Measurements from ENCODE around the gene GPER1. TPM values are rescaled to one million over a fixed set of nuclear protein-coding genes. Genes with fewer than 3 reads are reported as not detected.

The GPER1 gene
- total RNA-seq, 4 donors from 2014 or later, result 1.1 to 4.5 (median 3.1) TPM

DNA sequence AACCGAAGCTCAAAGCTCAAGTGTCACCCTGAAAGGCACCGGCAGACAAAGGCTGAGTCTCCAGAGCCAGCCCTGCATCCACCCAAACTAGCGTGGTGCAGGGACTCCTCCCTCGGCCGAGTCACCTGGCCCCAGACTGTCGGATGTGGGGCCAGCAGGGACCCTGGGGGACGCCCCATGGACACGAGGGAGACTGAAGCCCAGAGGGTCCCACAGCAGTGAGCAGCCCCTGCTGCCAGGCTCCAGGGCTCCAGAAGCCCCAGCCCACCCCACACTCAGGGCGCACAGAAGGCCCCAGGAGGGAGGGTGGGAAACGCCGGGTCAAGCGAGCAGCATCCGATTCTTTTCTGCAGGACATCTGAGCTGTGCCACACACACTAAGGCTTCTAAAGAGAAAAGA is 23.3 kb upstream of the GPER1 start:
- WGBS, 2 donors, result 75 to 84% methylated on average over 13 of the region's 13 CpGs
- TF ChIP-seq, protein P1, sequence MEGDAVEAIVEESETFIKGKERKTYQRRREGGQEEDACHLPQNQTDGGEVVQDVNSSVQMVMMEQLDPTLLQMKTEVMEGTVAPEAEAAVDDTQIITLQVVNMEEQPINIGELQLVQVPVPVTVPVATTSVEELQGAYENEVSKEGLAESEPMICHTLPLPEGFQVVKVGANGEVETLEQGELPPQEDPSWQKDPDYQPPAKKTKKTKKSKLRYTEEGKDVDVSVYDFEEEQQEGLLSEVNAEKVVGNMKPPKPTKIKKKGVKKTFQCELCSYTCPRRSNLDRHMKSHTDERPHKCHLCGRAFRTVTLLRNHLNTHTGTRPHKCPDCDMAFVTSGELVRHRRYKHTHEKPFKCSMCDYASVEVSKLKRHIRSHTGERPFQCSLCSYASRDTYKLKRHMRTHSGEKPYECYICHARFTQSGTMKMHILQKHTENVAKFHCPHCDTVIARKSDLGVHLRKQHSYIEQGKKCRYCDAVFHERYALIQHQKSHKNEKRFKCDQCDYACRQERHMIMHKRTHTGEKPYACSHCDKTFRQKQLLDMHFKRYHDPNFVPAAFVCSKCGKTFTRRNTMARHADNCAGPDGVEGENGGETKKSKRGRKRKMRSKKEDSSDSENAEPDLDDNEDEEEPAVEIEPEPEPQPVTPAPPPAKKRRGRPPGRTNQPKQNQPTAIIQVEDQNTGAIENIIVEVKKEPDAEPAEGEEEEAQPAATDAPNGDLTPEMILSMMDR (IDR thresholded peaks at IDR 0.05), result no peak
- TF ChIP-seq POLR2A (IDR thresholded peaks at IDR 0.05), result no peak
- intact Hi-C loops (cut with DNase I; ENCODE audit: low total_unique reads), result no loop called here
- no peak for DNase-seq (ENCODE audit: low spot score in 2 of 2)
- H3K4me3 ChIP-seq (ENCODE audit: low read depth, poor library complexity, severe bottlenecking), result no peak overlapping the region

DNA sequence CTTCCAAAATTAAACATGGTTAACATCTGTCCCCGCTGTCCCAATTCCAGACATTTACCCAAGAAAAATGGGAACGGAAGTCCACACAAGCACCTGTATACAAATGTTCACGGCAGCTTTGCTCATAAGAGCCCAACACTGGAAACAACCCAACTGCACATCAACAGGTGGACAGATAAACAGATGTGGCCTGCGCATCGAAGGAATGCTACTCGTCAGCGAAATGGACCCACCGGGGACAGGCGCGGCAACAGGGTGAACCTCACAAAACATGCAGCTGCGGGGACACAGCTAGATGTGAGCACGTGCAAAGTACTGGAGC is 22.7 kb upstream of the GPER1 start:
- intact Hi-C loops (cut with DNase I; ENCODE audit: low total_unique reads), result loop anchor here (5.0 kb wide), 1 partner anchor 73 kb away; no protein-coding TSS in a partner anchor
- 60 to 63% methylated on average over 12 of the region's 12 CpGs for WGBS, 2 donors
- TF ChIP-seq, protein P1 (IDR thresholded peaks at IDR 0.05), result no peak
- TF ChIP-seq POLR2A (IDR thresholded peaks at IDR 0.05), result no peak
- no peak overlapping the region for H3K4me3 ChIP-seq (ENCODE audit: low read depth, poor library complexity, severe bottlenecking)
- no peak for DNase-seq (ENCODE audit: low spot score in 2 of 2)

DNA sequence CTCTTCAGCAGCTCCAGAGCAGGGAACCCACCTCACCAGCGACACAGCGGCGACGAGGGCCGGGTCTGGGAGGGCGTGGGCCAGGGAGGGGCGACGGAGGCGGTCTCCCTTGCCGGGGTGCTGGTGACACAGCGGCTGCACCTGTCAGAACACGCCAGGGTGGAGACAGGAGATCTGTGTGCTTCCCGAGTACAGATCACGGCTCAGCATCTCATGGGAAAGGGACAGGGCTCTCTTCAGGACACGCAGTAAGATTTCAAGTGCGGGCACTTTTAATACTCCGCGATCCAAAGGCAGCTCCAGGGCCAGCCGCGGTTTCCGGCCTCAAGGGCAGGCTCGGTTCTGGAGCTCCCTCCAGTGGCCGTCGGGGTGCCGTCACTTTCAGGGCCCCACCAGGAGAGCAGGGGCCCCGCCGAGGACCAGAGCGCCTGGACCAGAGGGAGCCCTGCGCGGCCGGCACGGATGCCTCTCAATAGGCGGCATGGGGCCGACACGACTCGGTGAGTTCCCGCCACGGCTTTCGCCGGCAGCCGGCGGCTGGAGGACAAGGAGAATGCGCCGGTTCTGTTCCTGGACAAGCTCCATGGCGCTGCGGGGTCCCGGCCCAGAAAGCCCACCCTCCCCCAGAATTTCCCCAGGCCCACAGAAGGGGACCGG is 22.2 kb upstream of the GPER1 start:
- intact Hi-C loops (cut with DNase I; ENCODE audit: low total_unique reads), result loop anchor here (5.0 kb wide), 1 partner anchor 73 kb away; no protein-coding TSS in a partner anchor
- peak; percentile 75 to 96 for DNase-seq (ENCODE audit: low spot score in 2 of 2)
- H3K4me3 ChIP-seq (ENCODE audit: low read depth, poor library complexity, severe bottlenecking), result no peak overlapping the region
- WGBS, 2 donors, result 10% methylated on average over 39 to 43 of the region's 48 CpGs
- TF ChIP-seq, protein P1 (IDR thresholded peaks at IDR 0.05), result peak in 1 of 3 donors; percentile 78
- no peak for TF ChIP-seq POLR2A (IDR thresholded peaks at IDR 0.05)

- no peak for TF ChIP-seq POLR2A (IDR thresholded peaks at IDR 0.05)
- TF ChIP-seq, protein P1 (IDR thresholded peaks at IDR 0.05), result no peak
- H3K4me3 ChIP-seq (ENCODE audit: low read depth, poor library complexity, severe bottlenecking), result no peak overlapping the region
- WGBS, 2 donors, result 62 to 70% methylated on average over 15 to 20 of the region's 21 CpGs
- intact Hi-C loops (cut with DNase I; ENCODE audit: low total_unique reads), result loop anchor here (5.0 kb wide), 1 partner anchor 74 kb away; no protein-coding TSS in a partner anchor
- DNase-seq (ENCODE audit: low spot score in 2 of 2), result no peak
Measured at GRCh38 chr7:1066242-1066588, 21.7 kb upstream of the GPER1 start.

GRCh38 chr7:1068013-1068412 is 19.9 kb upstream of the GPER1 start:
- no peak for DNase-seq (ENCODE audit: low spot score in 2 of 2)
- intact Hi-C loops (cut with DNase I; ENCODE audit: low total_unique reads), result loop anchor here (5.0 kb wide), 1 partner anchor 76 kb away; no protein-coding TSS in a partner anchor
- TF ChIP-seq POLR2A (IDR thresholded peaks at IDR 0.05), result no peak
- 91 to 92% methylated on average over 14 of the region's 14 CpGs for WGBS, 2 donors
- H3K4me3 ChIP-seq (ENCODE audit: low read depth, poor library complexity, severe bottlenecking), result no peak overlapping the region

GRCh38 chr7:1068619-1069018 is 19.3 kb upstream of the GPER1 start:
- intact Hi-C loops (cut with DNase I; ENCODE audit: low total_unique reads), result loop anchor here (5.0 kb wide), 1 partner anchor 76 kb away; no protein-coding TSS in a partner anchor
- DNase-seq (ENCODE audit: low spot score in 2 of 2), result no peak
- 93% methylated on average over 11 of the region's 11 CpGs for WGBS, 2 donors
- no peak overlapping the region for H3K4me3 ChIP-seq (ENCODE audit: low read depth, poor library complexity, severe bottlenecking)
- TF ChIP-seq, protein P1 (IDR thresholded peaks at IDR 0.05), result no peak
- no peak for TF ChIP-seq POLR2A (IDR thresholded peaks at IDR 0.05)

Data from lower leg skin (tissue), 4 donors.